MV-4-11 (cell line): Measurements from ENCODE around the gene PUSL1.

ENCODE experiments used
- DNase-seq: peaks from one replicate; lab custom pipeline; 2025; lab: John Stamatoyannopoulos, UW

The PUSL1 gene

DNA sequence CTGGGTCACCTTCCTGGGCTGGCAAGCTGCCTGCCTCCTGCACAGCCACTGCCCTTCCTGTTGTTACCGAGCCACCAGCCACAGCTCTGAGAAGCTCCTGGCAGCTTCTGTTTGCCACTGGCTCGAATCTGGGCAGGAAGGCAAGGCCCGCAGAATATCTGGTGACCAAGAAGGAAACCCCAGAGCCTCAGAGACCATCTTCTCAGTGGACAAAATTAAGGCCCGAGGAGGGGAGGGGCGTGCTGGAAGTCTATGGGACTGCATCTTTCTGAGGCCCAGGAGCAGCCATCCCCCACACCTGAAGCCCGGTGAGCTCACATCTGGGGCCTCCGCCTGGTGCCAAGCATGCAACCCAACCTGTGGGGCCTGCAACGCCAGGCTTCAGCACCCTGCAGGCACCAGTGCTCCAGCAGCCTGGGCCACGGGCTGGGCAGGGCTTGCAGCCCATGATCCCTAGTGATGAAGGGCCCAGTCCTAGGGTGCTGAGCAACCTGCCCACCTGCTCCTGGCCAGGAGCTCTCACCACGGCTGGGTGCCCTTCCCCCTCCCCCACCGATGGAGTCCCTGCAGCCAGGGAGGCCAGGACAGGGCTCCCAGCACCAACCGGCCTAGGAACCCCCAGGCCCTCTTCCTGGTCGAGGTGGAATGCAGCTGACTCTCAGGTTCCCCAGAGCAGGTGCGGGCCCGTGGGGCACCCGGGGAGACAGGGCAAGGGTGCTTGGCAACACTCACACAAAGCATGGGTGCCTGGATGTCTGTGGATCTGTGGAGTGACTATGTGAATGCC lies 17.1 kb downstream of the PUSL1 start:
- DNase-seq = no peak

GRCh38 chr1:1326075-1326605 lies 17.7 kb downstream of the PUSL1 start:
- DNase-seq = no peak

DNA sequence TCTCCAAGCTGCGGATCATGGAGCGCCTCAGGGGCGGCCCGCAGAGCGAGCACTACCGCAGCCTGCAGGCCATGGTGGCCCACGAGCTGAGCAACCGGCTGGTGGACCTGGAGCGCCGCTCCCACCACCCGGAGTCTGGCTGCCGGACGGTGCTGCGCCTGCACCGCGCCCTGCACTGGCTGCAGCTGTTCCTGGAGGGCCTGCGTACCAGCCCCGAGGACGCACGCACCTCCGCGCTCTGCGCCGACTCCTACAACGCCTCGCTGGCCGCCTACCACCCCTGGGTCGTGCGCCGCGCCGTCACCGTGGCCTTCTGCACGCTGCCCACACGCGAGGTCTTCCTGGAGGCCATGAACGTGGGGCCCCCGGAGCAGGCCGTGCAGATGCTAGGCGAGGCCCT lies 18.9 kb downstream of the PUSL1 start:
- no peak for DNase-seq

DNA sequence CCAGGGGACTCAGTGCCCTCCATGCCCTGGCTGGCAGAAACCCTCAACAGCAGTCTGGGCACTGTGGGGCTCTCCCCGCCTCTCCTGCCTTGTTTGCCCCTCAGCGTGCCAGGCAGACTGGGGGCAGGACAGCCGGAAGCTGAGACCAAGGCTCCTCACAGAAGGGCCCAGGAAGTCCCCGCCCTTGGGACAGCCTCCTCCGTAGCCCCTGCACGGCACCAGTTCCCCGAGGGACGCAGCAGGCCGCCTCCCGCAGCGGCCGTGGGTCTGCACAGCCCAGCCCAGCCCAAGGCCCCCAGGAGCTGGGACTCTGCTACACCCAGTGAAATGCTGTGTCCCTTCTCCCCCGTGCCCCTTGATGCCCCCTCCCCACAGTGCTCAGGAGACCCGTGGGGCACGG lies 19.9 kb downstream of the PUSL1 start:
- DNase-seq = no peak

DNA sequence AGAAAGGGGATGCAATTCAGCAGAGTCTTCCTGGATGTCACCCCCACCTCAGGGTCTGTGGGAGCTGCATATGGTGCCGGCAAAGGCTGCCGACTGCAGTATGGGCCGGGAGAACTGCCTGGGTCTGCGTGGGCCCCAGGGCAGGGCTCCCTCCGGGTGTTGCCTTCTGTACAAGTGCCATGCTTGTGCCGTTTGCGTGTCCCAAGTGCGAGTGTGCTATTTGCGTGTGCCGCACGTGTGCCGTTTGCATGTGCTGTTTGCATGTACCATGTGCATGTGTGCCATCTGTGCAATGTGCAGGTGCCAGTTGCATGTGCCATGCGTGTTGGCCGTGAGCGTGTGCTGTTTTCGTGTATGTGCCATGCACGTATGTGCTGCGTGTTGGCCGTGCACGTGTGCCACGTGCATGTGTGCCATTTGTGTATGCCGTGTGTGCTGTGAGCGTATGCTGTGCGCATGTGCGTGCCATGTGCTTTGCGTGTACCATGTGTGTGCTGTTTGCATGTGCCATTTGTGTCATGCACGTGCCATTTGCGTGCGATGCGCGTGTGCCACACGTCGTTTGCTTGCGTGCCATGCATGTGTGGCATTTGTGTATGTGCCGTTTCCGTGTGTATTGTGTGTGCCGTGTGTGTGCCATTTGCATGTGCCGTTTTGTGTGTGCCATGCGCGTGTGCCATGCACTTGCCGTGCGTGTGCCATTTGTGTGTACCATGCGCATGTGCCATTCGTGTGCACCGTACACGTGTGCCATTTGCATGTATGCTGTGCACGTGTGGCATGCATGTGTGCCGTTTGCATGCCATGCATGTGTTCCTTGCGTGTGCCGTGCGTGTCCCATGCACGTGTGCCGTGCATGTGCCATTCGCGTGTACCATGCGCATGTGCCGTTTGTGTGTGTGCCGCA lies 21.2 kb downstream of the PUSL1 start:
- DNase-seq = no peak

GRCh38 chr1:1330366-1331067 lies 22.1 kb downstream of the PUSL1 start:
- DNase-seq = no peak

- no peak for DNase-seq
Observed at GRCh38 chr1:1331068-1331965, 22.9 kb downstream of the PUSL1 start, which contains the start of gene TAS1R3. TAS1R3 (plus strand) TSS chr1:1331280; CDS start chr1:1331346, 66 bp downstream.

DNA sequence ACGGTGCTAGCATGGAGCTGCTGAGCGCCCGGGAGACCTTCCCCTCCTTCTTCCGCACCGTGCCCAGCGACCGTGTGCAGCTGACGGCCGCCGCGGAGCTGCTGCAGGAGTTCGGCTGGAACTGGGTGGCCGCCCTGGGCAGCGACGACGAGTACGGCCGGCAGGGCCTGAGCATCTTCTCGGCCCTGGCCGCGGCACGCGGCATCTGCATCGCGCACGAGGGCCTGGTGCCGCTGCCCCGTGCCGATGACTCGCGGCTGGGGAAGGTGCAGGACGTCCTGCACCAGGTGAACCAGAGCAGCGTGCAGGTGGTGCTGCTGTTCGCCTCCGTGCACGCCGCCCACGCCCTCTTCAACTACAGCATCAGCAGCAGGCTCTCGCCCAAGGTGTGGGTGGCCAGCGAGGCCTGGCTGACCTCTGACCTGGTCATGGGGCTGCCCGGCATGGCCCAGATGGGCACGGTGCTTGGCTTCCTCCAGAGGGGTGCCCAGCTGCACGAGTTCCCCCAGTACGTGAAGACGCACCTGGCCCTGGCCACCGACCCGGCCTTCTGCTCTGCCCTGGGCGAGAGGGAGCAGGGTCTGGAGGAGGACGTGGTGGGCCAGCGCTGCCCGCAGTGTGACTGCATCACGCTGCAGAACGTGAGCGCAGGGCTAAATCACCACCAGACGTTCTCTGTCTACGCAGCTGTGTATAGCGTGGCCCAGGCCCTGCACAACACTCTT lies 23.8 kb downstream of the PUSL1 start:
- no peak for DNase-seq

DNA sequence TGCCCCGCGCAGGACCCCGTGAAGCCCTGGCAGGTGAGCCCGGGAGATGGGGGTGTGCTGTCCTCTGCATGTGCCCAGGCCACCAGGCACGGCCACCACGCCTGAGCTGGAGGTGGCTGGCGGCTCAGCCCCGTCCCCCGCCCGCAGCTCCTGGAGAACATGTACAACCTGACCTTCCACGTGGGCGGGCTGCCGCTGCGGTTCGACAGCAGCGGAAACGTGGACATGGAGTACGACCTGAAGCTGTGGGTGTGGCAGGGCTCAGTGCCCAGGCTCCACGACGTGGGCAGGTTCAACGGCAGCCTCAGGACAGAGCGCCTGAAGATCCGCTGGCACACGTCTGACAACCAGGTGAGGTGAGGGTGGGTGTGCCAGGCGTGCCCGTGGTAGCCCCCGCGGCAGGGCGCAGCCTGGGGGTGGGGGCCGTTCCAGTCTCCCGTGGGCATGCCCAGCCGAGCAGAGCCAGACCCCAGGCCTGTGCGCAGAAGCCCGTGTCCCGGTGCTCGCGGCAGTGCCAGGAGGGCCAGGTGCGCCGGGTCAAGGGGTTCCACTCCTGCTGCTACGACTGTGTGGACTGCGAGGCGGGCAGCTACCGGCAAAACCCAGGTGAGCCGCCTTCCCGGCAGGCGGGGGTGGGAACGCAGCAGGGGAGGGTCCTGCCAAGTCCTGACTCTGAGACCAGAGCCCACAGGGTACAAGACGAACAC lies 24.5 kb downstream of the PUSL1 start:
- DNase-seq = no peak

GRCh38 chr1:1333551-1334241 lies 25.3 kb downstream of the PUSL1 start:
- no peak for DNase-seq

DNA sequence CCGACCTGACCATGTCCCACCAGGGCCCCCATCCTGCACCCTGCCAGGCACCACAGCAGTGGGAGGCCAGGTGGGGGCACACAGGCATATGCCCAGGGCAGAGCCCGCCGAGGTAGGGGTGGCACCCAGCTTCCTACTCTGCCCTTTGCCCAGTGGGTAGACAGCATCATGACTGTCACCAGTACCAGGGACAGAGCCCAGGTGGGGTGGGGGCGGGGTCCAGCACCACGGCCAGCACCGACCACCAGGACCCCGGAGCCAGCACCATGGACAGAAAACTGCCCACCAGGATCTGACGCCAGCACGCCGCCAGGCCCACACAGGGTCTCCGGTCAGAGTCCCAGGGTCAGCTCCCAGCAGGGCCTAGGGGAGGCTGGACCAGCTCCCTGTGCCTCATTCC lies 26.4 kb downstream of the PUSL1 start:
- DNase-seq = no peak

DNA sequence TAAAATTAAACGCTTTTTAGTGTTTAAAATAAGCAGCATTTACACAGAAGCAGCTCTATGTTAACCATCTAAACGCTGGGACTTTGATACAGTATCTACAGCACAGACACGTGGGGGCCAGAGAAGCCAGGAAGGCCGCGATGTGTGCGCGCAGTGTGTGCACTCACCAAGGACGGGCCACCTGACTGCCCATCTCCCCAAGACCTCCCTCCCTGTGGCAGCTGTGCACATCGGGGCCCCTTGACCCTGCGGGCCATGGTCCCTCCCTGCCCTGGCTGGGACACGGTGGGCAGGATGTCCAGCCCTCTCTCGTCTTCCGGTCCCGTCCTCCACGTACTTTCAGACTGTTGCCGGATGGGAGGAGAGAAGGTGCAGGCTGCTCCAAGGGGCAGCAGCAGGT lies 26.9 kb downstream of the PUSL1 start:
- no peak for DNase-seq

DNA sequence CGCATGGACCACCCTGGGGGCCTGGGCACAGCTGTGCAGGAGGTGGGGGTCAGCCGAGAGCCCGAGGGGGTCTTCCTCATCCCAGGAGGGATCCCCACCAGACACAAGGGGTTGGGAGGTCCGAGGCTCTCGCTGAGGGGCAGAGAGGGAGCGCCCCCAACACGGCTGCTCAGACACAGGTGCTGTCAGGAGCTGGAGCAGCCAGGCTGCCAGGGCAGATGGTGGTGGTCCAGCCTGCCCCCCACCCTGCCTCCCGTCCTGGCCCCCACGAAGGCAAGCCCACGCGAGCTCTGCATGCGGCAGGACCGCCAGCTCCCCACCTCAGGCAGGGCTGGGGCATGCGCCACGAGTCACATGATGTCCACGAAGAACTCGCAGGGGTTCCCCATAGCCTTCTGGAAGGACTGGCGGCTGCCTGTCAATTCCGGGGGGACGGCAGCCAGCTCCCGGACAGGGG lies 27.4 kb downstream of the PUSL1 start:
- DNase-seq = no peak

DNA sequence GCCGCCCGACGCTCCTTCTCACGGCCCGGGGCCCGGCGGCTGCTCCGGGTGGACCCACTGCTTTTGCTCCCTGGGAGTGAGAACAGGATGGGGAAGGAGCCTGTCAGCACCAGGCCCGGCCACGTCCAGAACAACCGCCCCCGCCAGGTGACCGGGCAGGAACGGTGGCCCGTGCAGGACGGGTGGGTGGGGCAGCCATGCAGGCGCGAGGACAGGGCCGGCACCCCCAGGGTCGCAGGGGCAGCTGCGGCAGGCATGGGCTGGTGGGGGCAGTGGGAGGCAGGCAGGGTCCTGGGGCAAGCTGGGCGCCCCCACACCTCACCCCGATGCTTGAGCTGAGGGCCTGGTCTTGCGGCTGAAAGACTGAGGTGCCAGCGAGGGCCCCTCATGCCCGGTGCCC lies 28.0 kb downstream of the PUSL1 start:
- no peak for DNase-seq

DNA sequence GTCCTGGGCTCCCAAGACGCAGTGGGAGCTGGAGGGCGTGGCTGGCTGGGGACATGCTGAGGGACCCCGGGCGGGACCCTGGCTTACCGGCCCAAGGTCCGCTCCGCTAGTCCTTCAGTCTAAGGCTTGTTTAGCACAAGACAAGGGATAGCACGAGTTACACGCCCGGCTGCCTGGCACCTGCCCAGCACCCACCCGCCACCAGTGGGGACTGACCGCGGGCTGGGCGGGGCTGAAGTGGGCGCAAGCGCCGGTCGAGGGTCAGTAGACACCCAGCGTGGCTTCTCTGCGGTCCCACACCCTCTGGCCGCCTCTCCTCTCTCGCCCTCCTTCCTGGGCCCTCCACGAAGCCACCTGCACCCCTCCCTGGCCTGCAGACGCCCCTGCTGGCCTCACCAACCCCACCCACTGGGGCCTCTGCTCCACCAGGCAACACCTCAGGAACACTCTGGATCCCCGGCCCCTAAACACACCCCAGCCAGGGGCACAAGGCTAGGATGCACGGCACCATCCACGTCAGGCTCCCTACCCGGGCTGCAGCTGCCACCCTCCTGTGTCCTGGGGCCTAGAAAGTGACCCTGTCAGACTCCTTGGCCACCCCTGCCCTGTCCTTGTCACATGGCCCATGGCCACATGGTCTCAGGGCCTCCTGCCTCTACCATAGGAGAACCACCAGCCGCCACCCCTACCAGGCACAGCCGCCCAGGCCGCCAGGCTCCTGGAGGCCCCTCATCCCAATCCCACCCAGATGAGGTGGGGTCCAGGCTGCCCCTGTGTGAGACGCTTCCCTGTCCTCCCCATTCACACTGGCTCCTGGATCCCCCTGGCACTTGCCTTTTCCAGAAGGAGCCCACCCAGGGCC lies 28.8 kb downstream of the PUSL1 start:
- no peak for DNase-seq

DNA sequence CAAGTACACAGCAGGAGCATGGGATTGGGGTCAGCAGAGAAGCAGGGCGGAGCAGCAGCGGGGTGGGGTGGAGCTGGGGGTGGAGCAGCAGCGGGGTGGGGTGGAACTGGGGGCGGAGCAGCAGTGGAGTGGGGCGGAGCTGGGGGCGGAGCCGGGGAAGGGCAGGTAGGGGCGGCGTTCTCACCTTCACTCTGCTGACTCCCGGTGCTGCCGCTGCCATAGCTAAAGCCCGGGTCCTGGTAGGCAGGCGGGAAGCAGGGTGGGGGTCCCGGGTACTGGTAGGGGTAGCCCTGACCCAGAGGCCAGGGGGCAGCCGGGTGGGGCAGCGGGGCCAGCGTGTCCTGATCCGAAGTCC lies 29.4 kb downstream of the PUSL1 start:
- no peak for DNase-seq

GRCh38 chr1:1338278-1338677 lies 29.9 kb downstream of the PUSL1 start:
- no peak for DNase-seq

DNA sequence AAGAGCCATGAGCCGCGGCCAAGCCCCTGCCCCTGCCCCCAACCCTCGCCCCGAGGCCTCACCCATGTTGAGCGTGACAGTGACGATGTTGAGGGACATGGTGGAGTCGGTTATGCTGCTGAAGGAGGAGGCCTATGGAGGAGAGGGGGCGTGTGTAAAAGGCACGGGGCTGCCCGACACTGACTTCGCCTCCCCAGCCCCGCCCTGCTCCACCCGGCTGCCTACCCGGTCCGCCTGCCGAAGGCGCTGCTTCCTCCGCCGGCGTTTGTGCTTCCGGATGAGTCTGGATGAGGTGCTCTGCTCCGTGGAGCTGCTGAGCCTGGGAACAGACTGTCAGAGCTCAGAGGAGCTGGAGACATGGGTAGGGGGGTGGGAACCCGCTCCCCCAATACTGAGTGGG lies 31.8 kb downstream of the PUSL1 start:
- DNase-seq = no peak
